T-cell (primary cell): ENCODE data around the gene UPK2. TPM values are rescaled to one million over a fixed set of nuclear protein-coding genes. Genes with fewer than 3 reads are reported as not detected.

ENCODE experiments used
- ATAC-seq, 4 experiments: fragments of 200-7000 bp in 3 of 4; fragments of 150-1000 bp in 1 of 4; cut with Tn5 transposase; replicated peaks in 1 of 4; 1 replicate in 3 of 4; 2 replicates in 1 of 4; pipeline ENCODE4 v1.10.0; 2021; ENCODE audit warnings: moderate library complexity in 3 of 4, mild to moderate bottlenecking in 2 of 4, moderate number of reproducible peaks in 1 of 4
- CTCF ChIA-PET, 2 donors: fragments of 300-600 bp; sonication (Branson Sonifier 250); formaldehyde crosslinking; loops; one replicate each; lab custom pipeline; 2022; ENCODE audit warnings: antibody characterized with exemption in 2 of 2; lab: Charles Lee
- POLR2A ChIA-PET, 2 donors: fragments of 300-600 bp; sonication (Branson Sonifier 250); formaldehyde crosslinking; loops; one replicate each; lab custom pipeline; 2022; ENCODE audit warnings: antibody characterized with exemption in 2 of 2; lab: Charles Lee
- DNase-seq, 35 experiments: peaks; one replicate each; pipeline versions ENCODE4 v3.0.0 to v3.0.0-alpha.2; 2013 to 2023
- H3K27ac ChIP-seq: one replicate; pipeline ENCODE4 v1.5.1; 2013; ENCODE audit warnings: low read length
- H3K27me3 ChIP-seq, 2 experiments: replicated peaks in 1 of 2; 1 replicate in 1 of 2; 2 replicates in 1 of 2; pipeline versions ENCODE4 v1.6.1 to v1.7.0; 2013; ENCODE audit warnings: low read length in 1 of 2, mixed read lengths in 1 of 2; ENCODE audit not compliant: control insufficient read depth in 2 of 2, insufficient read depth in 2 of 2; ENCODE audit errors: extremely low read depth in 1 of 2
- H3K36me3 ChIP-seq, 2 donors: 1 replicate in 1 of 2; 2 replicates in 1 of 2; pipeline versions ENCODE4 v1.6.1 to v1.7.0; 2013; ENCODE audit warnings: low read length in 1 of 2; ENCODE audit not compliant: control insufficient read depth in 2 of 2, insufficient read depth in 1 of 2; ENCODE audit errors: extremely low read depth in 1 of 2
- H3K4me1 ChIP-seq, 2 experiments: 1 replicate in 1 of 2; 2 replicates in 1 of 2; pipeline versions ENCODE4 v1.6.1 to v1.7.0; 2013; ENCODE audit warnings: low read length in 2 of 2, mixed read lengths in 1 of 2; ENCODE audit not compliant: insufficient read depth in 2 of 2, control insufficient read depth in 1 of 2; ENCODE audit errors: extremely low read depth in 1 of 2
- H3K4me3 ChIP-seq, 2 donors: 1 replicate in 1 of 2; 2 replicates in 1 of 2; pipeline versions ENCODE4 v1.5.1 to v1.7.0; 2013; ENCODE audit warnings: mild to moderate bottlenecking in 2 of 2, low read length in 1 of 2, moderate library complexity in 1 of 2; ENCODE audit not compliant: control insufficient read depth in 1 of 2; ENCODE audit errors: extremely low read depth in 1 of 2
- H3K9me3 ChIP-seq: 2 replicates; pipeline ENCODE4 v1.7.0; 2013
- H3K27ac Mint-ChIP-seq, 2 donors: one replicate each; pipeline ENCODE4 v1.8.0; 2020 to 2021; ENCODE audit warnings: mild to moderate bottlenecking in 2 of 2, mixed read lengths in 2 of 2
- H3K27me3 Mint-ChIP-seq, 2 donors: one replicate each; pipeline ENCODE4 v1.8.0; 2021 to 2022; ENCODE audit warnings: mixed read lengths in 2 of 2
- H3K36me3 Mint-ChIP-seq: one replicate; pipeline ENCODE4 v1.8.0; 2021; ENCODE audit warnings: mixed read lengths
- H3K4me1 Mint-ChIP-seq, 3 donors: one replicate each; pipeline ENCODE4 v1.8.0; 2020 to 2022; ENCODE audit warnings: mixed read lengths in 3 of 3, mild to moderate bottlenecking in 1 of 3
- H3K4me3 Mint-ChIP-seq, 3 donors: one replicate each; pipeline ENCODE4 v1.8.0; 2020 to 2022; ENCODE audit warnings: mild to moderate bottlenecking in 3 of 3, mixed read lengths in 3 of 3, moderate library complexity in 3 of 3
- H3K9me3 Mint-ChIP-seq, 3 donors: one replicate each; pipeline ENCODE4 v1.8.0; 2020 to 2022; ENCODE audit warnings: mixed read lengths in 3 of 3
- WGBS: methylation state at CpG from one replicate; pipeline ENCODE4 v1.1.5; 2013; ENCODE audit warnings: missing lambda C conversion rate; ENCODE audit not compliant: insufficient coverage; 5-methylcytosine and 5-hydroxymethylcytosine counted together
- total RNA-seq, 35 experiments: library from RNA in 6 of 35; stranded (reverse) in 6 of 35; fragments of 120-200 nt in 1 of 35; gene quantifications; one replicate each; pipeline versions ENCODE4 v1.2.1 to v1.2.4 and lab custom pipeline; 2013 to 2026

The UPK2 gene
- total RNA-seq, 5 donors from 2014 or later (not counting 1 experiment from before 2014, with no cell fraction given) = 0.32 TPM; not detected in 4

- peaks cover 72 to 88% (median 78%) of the 10 kb centered on the region in 3 donors for H3K4me1 Mint-ChIP-seq
- peak overlapping the region; percentile 95 for H3K27ac ChIP-seq
- no peaks in the 10 kb centered on the region for H3K9me3 Mint-ChIP-seq
- H3K27ac Mint-ChIP-seq = peak overlapping the region; percentile 96 to 98
- H3K36me3 Mint-ChIP-seq = peaks cover 16% of the 10 kb centered on the region
- no peaks in the 10 kb centered on the region for H3K27me3 Mint-ChIP-seq
- H3K4me3 Mint-ChIP-seq = peak overlapping the region; percentile 78 to 93 (median 81)
- peak in 20 of 35 experiments; percentile 29 to 75 (median 55) for DNase-seq
- H3K4me1 ChIP-seq = peaks cover 61 to 100% of the 10 kb centered on the region in 2 experiments
- WGBS = no CpG with 5 or more reads among the region's 9 CpGs
- ChIA-PET POLR2A (interaction anchor here (0.5 to 3.3 kb wide), 14 partner anchors 9 to 409 kb away, joined by 3 to 18 read pairs (median 6); partner anchors contain the start of genes BCL9L (in 1 of the 2) and DDX6 (in 1 of the 2)), CTCF (interaction anchor here (0.6 to 3.8 kb wide), 11 partner anchors 9 to 123 kb away, joined by 3 to 30 read pairs (median 4); partner anchors contain the start of genes BCL9L (in 2 of the 2) and DDX6 (in 1 of the 2))
- H3K36me3 ChIP-seq = peaks cover 5 to 29% of the 10 kb centered on the region in 2 donors
- no peaks in the 10 kb centered on the region for H3K27me3 ChIP-seq
- ATAC-seq = peak; percentile 2 to 36 (median 16)
- no peaks in the 10 kb centered on the region for H3K9me3 ChIP-seq
- peak overlapping the region; percentile 50 to 66 for H3K4me3 ChIP-seq
Measured at GRCh38 chr11:118913411-118914125, 42.5 kb upstream of the UPK2 start.

- Histone ChIP-seq H3K27ac (peak overlapping the region; percentile 95), H3K27me3 (no peaks in the 10 kb centered on the region), H3K36me3 (peaks cover 5 to 28% of the 10 kb centered on the region in 2 donors), H3K9me3 (no peaks in the 10 kb centered on the region), H3K4me1 (peaks cover 65 to 100% of the 10 kb centered on the region in 2 experiments), H3K4me3 (peak overlapping the region; percentile 42 to 55)
- Mint-ChIP-seq H3K4me1 (peaks cover 70 to 87% (median 77%) of the 10 kb centered on the region in 3 donors), H3K9me3 (no peaks in the 10 kb centered on the region), H3K27me3 (no peaks in the 10 kb centered on the region), H3K27ac (peak overlapping the region; percentile 96 to 98), H3K4me3 (peak overlapping the region; percentile 78 to 93 (median 81)), H3K36me3 (peaks cover 14% of the 10 kb centered on the region)
- peak; percentile 63 to 66 (median 64) for ATAC-seq
- ChIA-PET POLR2A (interaction anchor here (0.5 to 3.3 kb wide), 12 partner anchors 8 to 408 kb away, joined by 3 to 18 read pairs (median 4); partner anchors contain the start of genes BCL9L (in 1 of the 2) and DDX6 (in 1 of the 2)), CTCF (interaction anchor here (0.8 to 3.8 kb wide), 8 partner anchors 8 to 124 kb away, joined by 3 to 30 read pairs (median 6); partner anchors contain the start of genes BCL9L (in 2 of the 2) and DDX6 (in 1 of the 2))
- peak; percentile 68 to 90 (median 83) for DNase-seq
- WGBS = 0% methylated on average over 9 of the region's 15 CpGs
Measured at GRCh38 chr11:118914178-118914918, 41.8 kb upstream of the UPK2 start.

DNA sequence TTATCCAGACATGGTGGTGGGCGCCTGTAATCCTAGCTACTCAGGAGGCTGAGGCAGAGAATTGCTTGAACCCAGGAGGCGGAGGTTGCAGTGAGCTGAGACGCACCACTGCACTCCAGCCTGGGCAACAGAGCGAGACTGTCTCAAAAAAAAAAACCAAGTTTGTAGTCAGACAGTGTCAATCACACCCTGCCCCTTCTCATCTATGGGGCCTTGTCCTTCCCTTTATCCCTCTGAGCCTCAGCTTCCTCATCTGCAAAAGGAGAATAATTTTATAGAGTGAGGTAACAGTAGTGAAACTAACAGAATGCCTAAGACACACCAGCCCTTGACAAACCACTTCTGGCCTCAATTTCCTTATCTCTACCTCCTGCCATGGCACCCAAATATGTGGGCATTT is 41.1 kb upstream of the UPK2 start:
- Mint-ChIP-seq H3K36me3 (peaks cover 20% of the 10 kb centered on the region), H3K27ac (peak overlapping the region; percentile 96 to 98), H3K27me3 (no peaks in the 10 kb centered on the region), H3K4me1 (peaks cover 76 to 89% (median 81%) of the 10 kb centered on the region in 3 donors), H3K4me3 (peak overlapping the region; percentile 78 to 93 (median 81)), H3K9me3 (no peaks in the 10 kb centered on the region)
- ChIA-PET CTCF (interaction anchor here in 1 of 2 donors (2.8 to 3.4 kb wide), 2 partner anchors 8 to 15 kb away, joined by 14 to 17 read pairs; no protein-coding TSS in a partner anchor), POLR2A (interaction anchor here (0.9 to 3.3 kb wide), 4 partner anchors 9 to 45 kb away, joined by 3 to 18 read pairs (median 5); partner anchors contain the start of gene BCL9L (in 1 of the 2))
- DNase-seq (peak in 1 of 35 experiments; percentile 48), ATAC-seq (no peak)
- H3K36me3 ChIP-seq = peaks cover 5 to 29% of the 10 kb centered on the region in 2 donors
- WGBS = 18% methylated on average over 3 of the region's 4 CpGs
- no peaks in the 10 kb centered on the region for H3K9me3 ChIP-seq
- peak overlapping the region in 1 of 2 donors; percentile 42 for H3K4me3 ChIP-seq
- peaks cover 69 to 100% of the 10 kb centered on the region in 2 experiments for H3K4me1 ChIP-seq
- peak overlapping the region; percentile 95 for H3K27ac ChIP-seq
- H3K27me3 ChIP-seq = no peaks in the 10 kb centered on the region

GRCh38 chr11:118915396-118915795 is 40.7 kb upstream of the UPK2 start:
- DNase-seq = peak in 1 of 35 experiments; percentile 20
- Mint-ChIP-seq H3K27me3 (no peaks in the 10 kb centered on the region), H3K4me3 (peak overlapping the region; percentile 78 to 93 (median 81)), H3K9me3 (no peaks in the 10 kb centered on the region), H3K27ac (peak overlapping the region; percentile 96 to 98), H3K36me3 (peaks cover 20% of the 10 kb centered on the region), H3K4me1 (peaks cover 80 to 93% (median 85%) of the 10 kb centered on the region in 3 donors)
- ChIA-PET POLR2A (interaction anchor here in 1 of 2 donors (0.9 kb wide), 1 partner anchor 45 kb away, joined by 3 read pairs; no protein-coding TSS in a partner anchor), CTCF (no interaction called here)
- Histone ChIP-seq H3K9me3 (no peaks in the 10 kb centered on the region), H3K4me3 (no peak overlapping the region), H3K27me3 (no peaks in the 10 kb centered on the region), H3K36me3 (peaks cover 5 to 29% of the 10 kb centered on the region in 2 donors), H3K4me1 (peaks cover 73 to 100% of the 10 kb centered on the region in 2 experiments), H3K27ac (peak overlapping the region; percentile 95)
- ATAC-seq = no peak
- no CpG with 5 or more reads among the region's 2 CpGs for WGBS

DNA sequence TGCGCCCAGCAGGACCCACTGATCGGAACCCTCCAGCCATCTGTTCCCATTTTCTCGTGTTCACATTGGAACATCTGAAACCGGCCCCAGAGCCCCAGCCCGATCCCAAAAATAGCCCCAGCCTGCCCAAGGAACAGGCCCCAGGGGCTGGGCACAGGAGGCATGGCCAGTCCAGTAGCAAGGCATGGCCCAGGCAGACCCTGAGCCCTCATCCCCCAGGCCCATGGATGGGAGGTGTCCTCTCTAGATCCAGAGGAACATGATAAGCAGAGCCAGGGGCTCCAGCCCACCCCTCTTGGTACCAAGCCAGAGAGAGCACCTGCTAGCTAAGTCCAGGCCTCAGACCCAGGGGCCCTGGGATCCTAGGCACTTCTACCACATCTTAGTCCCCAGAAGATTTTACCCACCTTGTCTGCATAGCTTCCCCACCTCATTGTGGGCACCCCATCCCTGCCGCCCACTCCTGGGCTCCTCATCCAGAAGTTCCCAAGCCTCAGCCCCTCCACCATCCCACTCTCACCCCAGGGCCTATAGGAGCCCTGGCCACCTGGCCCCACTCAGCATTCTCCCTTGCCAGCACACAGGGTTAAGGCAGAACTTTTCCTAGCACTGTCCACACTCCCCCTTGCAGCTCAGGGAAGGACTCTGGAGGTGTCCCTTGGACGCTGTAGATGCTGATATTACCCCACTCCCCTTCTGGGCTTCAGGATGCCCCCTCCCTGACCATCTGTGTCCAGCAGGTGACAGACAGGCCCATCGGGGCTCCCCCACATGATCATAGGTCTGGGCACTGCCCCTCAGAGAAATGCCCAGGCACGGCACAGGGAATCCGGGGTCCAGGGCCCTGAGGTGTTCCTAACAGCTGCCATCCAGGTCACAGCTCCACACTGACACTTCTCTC is 39.9 kb upstream of the UPK2 start:
- DNase-seq (no peak), ATAC-seq (no peak)
- POLR2A ChIA-PET = interaction anchor here in 1 of 2 donors (0.6 kb wide), 1 partner anchor 24 kb away, joined by 9 read pairs; no protein-coding TSS in a partner anchor
- Mint-ChIP-seq H3K27ac (peak overlapping the region; percentile 96 to 98), H3K4me1 (peaks cover 88 to 96% (median 91%) of the 10 kb centered on the region in 3 donors), H3K36me3 (peaks cover 23% of the 10 kb centered on the region), H3K9me3 (no peaks in the 10 kb centered on the region), H3K27me3 (no peaks in the 10 kb centered on the region), H3K4me3 (peak overlapping the region; percentile 81 to 93 (median 83))
- peaks cover 5 to 29% of the 10 kb centered on the region in 2 donors for H3K36me3 ChIP-seq
- H3K9me3 ChIP-seq = no peaks in the 10 kb centered on the region
- peak overlapping the region; percentile 95 for H3K27ac ChIP-seq
- no peak overlapping the region for H3K4me3 ChIP-seq
- no peaks in the 10 kb centered on the region for H3K27me3 ChIP-seq
- peaks cover 73 to 100% of the 10 kb centered on the region in 2 experiments for H3K4me1 ChIP-seq
- 88% methylated on average over 9 of the region's 10 CpGs for WGBS
- CTCF ChIA-PET = interaction anchor here in 1 of 2 donors (0.6 kb wide), 1 partner anchor 175 kb away, joined by 7 read pairs; no protein-coding TSS in a partner anchor
